Activated naive CD4-positive, alpha-beta T cell treated with anti-CD3 and anti-CD28 coated beads, Interleukin-2, amount 50 U/mL, for 24 hours (primary cell): ENCODE data around the gene RORB.

Experiments
- H3K27ac Mint-ChIP-seq: one replicate; pipeline ENCODE4 v1.8.0; 2021; ENCODE audit warnings: mild to moderate bottlenecking, mixed read lengths
- H3K27me3 Mint-ChIP-seq: one replicate; pipeline ENCODE4 v1.8.0; 2021; ENCODE audit warnings: mixed read lengths
- H3K36me3 Mint-ChIP-seq: one replicate; pipeline ENCODE4 v1.8.0; 2021; ENCODE audit warnings: mixed read lengths
- H3K4me1 Mint-ChIP-seq: one replicate; pipeline ENCODE4 v1.8.0; 2021; ENCODE audit warnings: mixed read lengths
- H3K4me3 Mint-ChIP-seq: one replicate; pipeline ENCODE4 v1.8.0; 2021; ENCODE audit warnings: mild to moderate bottlenecking, mixed read lengths
- H3K9me3 Mint-ChIP-seq: one replicate; pipeline ENCODE4 v1.8.0; 2021; ENCODE audit warnings: mixed read lengths

Gene RORB

GRCh38 chr9:74696520-74696919, 199.4 kb downstream of the RORB start:
- Mint-ChIP-seq H3K4me1 (no peaks in the 10 kb centered on the region), H3K9me3 (no peaks in the 10 kb centered on the region), H3K36me3 (no peaks in the 10 kb centered on the region), H3K27me3 (peaks cover 18% of the 10 kb centered on the region), H3K27ac (no peak overlapping the region), H3K4me3 (no peak overlapping the region)

- H3K27me3 Mint-ChIP-seq = peaks cover 18% of the 10 kb centered on the region
- H3K27ac Mint-ChIP-seq = no peak overlapping the region
- no peaks in the 10 kb centered on the region for H3K36me3 Mint-ChIP-seq
- H3K9me3 Mint-ChIP-seq = peaks cover 4% of the 10 kb centered on the region
- no peak overlapping the region for H3K4me3 Mint-ChIP-seq
- H3K4me1 Mint-ChIP-seq = no peaks in the 10 kb centered on the region
These were observed 200.4 kb downstream of the RORB start for GRCh38 chr9:74697535-74697934.

- Mint-ChIP-seq H3K4me1 (no peaks in the 10 kb centered on the region), H3K27ac (no peak overlapping the region), H3K36me3 (no peaks in the 10 kb centered on the region), H3K9me3 (no peaks in the 10 kb centered on the region), H3K27me3 (peaks cover 8% of the 10 kb centered on the region), H3K4me3 (no peak overlapping the region)
These were observed 214.2 kb downstream of the RORB start for GRCh38 chr9:74711341-74711740.

- no peak overlapping the region for H3K4me3 Mint-ChIP-seq
- no peaks in the 10 kb centered on the region for H3K36me3 Mint-ChIP-seq
- no peaks in the 10 kb centered on the region for H3K9me3 Mint-ChIP-seq
- H3K27ac Mint-ChIP-seq = no peak overlapping the region
- H3K27me3 Mint-ChIP-seq = peaks cover 5% of the 10 kb centered on the region
- H3K4me1 Mint-ChIP-seq = no peaks in the 10 kb centered on the region
These were observed 221.6 kb downstream of the RORB start for GRCh38 chr9:74718709-74719108.

- Mint-ChIP-seq H3K4me1 (no peaks in the 10 kb centered on the region), H3K27ac (no peak overlapping the region), H3K27me3 (peaks cover 3% of the 10 kb centered on the region), H3K36me3 (no peaks in the 10 kb centered on the region), H3K4me3 (no peak overlapping the region), H3K9me3 (no peaks in the 10 kb centered on the region)
These were observed 222.2 kb downstream of the RORB start for GRCh38 chr9:74719306-74719705.

- Mint-ChIP-seq H3K27ac (no peak overlapping the region), H3K9me3 (no peaks in the 10 kb centered on the region), H3K4me3 (no peak overlapping the region), H3K4me1 (no peaks in the 10 kb centered on the region), H3K36me3 (no peaks in the 10 kb centered on the region), H3K27me3 (peaks cover 4% of the 10 kb centered on the region)
These were observed 224.8 kb downstream of the RORB start for GRCh38 chr9:74721696-74722660.

GRCh38 chr9:74724317-74724716, 227.2 kb downstream of the RORB start:
- no peaks in the 10 kb centered on the region for H3K9me3 Mint-ChIP-seq
- H3K4me1 Mint-ChIP-seq = no peaks in the 10 kb centered on the region
- no peaks in the 10 kb centered on the region for H3K36me3 Mint-ChIP-seq
- no peak overlapping the region for H3K27ac Mint-ChIP-seq
- H3K4me3 Mint-ChIP-seq = no peak overlapping the region
- H3K27me3 Mint-ChIP-seq = peaks cover 4% of the 10 kb centered on the region

GRCh38 chr9:74726581-74726980, 229.4 kb downstream of the RORB start:
- Mint-ChIP-seq H3K4me3 (no peak overlapping the region), H3K4me1 (no peaks in the 10 kb centered on the region), H3K9me3 (no peaks in the 10 kb centered on the region), H3K27me3 (peaks cover 4% of the 10 kb centered on the region), H3K36me3 (no peaks in the 10 kb centered on the region), H3K27ac (no peak overlapping the region)

- Mint-ChIP-seq H3K9me3 (no peaks in the 10 kb centered on the region), H3K4me3 (no peak overlapping the region), H3K4me1 (no peaks in the 10 kb centered on the region), H3K27ac (no peak overlapping the region), H3K27me3 (peaks cover 4% of the 10 kb centered on the region), H3K36me3 (no peaks in the 10 kb centered on the region)
These were observed 231.0 kb downstream of the RORB start for GRCh38 chr9:74728176-74728575.

- no peaks in the 10 kb centered on the region for H3K9me3 Mint-ChIP-seq
- peaks cover 2% of the 10 kb centered on the region for H3K27me3 Mint-ChIP-seq
- no peaks in the 10 kb centered on the region for H3K4me1 Mint-ChIP-seq
- no peaks in the 10 kb centered on the region for H3K36me3 Mint-ChIP-seq
- no peak overlapping the region for H3K27ac Mint-ChIP-seq
- H3K4me3 Mint-ChIP-seq = no peak overlapping the region
These were observed 232.1 kb downstream of the RORB start for GRCh38 chr9:74729136-74729695.

GRCh38 chr9:74735761-74736160, 238.6 kb downstream of the RORB start:
- Mint-ChIP-seq H3K9me3 (no peaks in the 10 kb centered on the region), H3K4me3 (no peak overlapping the region), H3K4me1 (no peaks in the 10 kb centered on the region), H3K27ac (no peak overlapping the region), H3K36me3 (no peaks in the 10 kb centered on the region), H3K27me3 (peaks cover 5% of the 10 kb centered on the region)

GRCh38 chr9:74736646-74737045, 239.5 kb downstream of the RORB start:
- Mint-ChIP-seq H3K27me3 (peaks cover 9% of the 10 kb centered on the region), H3K4me1 (no peaks in the 10 kb centered on the region), H3K9me3 (no peaks in the 10 kb centered on the region), H3K27ac (no peak overlapping the region), H3K36me3 (no peaks in the 10 kb centered on the region), H3K4me3 (no peak overlapping the region)

GRCh38 chr9:74742191-74742790, 245.2 kb downstream of the RORB start:
- H3K36me3 Mint-ChIP-seq = no peaks in the 10 kb centered on the region
- no peak overlapping the region for H3K27ac Mint-ChIP-seq
- no peak overlapping the region for H3K4me3 Mint-ChIP-seq
- peaks cover 3% of the 10 kb centered on the region for H3K4me1 Mint-ChIP-seq
- no peaks in the 10 kb centered on the region for H3K9me3 Mint-ChIP-seq
- H3K27me3 Mint-ChIP-seq = peaks cover 24% of the 10 kb centered on the region
